GM18526 (cell line): ENCODE data around the gene NFE2L1.

Experiments used
- POLR2A ChIP-seq: IDR thresholded peaks from 3 replicates; pipeline ENCODE4 v1.6.1; 2011; ENCODE audit not compliant: insufficient read length; ENCODE audit errors: extremely low read depth

The NFE2L1 gene

GRCh38 chr17:48031966-48032365 is 16.2 kb upstream of the NFE2L1 start:
- TF ChIP-seq POLR2A: no peak

GRCh38 chr17:48036693-48037035 is 11.5 kb upstream of the NFE2L1 start:
- no peak for TF ChIP-seq POLR2A

- TF ChIP-seq POLR2A: no peak
These were observed 10.9 kb upstream of the NFE2L1 start, which contains the start of gene COPZ2 for GRCh38 chr17:48037036-48037837. COPZ2 (minus strand) TSS chr17:48037797; CDS start chr17:48037777, 20 bp downstream.

GRCh38 chr17:48037838-48038323 is 10.3 kb upstream of the NFE2L1 start:
- TF ChIP-seq POLR2A: no peak

GRCh38 chr17:48038687-48039086 is 9.5 kb upstream of the NFE2L1 start:
- no peak for TF ChIP-seq POLR2A

- no peak for TF ChIP-seq POLR2A
These were observed 5.0 kb upstream of the NFE2L1 start for GRCh38 chr17:48043176-48043575.

GRCh38 chr17:48044851-48045250 is 3.3 kb upstream of the NFE2L1 start:
- TF ChIP-seq POLR2A: no peak

- TF ChIP-seq POLR2A: no peak
These were observed 2.7 kb upstream of the NFE2L1 start for GRCh38 chr17:48045316-48046001.

- TF ChIP-seq POLR2A: no peak
These were observed 1.9 kb upstream of the NFE2L1 start for GRCh38 chr17:48046296-48046695.

- no peak for TF ChIP-seq POLR2A
These were observed 932 bp upstream of the NFE2L1 start for GRCh38 chr17:48047113-48047740.

- TF ChIP-seq POLR2A: peak; percentile 69
These were observed 396 bp downstream of the NFE2L1 start for GRCh38 chr17:48048384-48049126.

GRCh38 chr17:48051283-48051682 is 3.1 kb downstream of the NFE2L1 start:
- no peak for TF ChIP-seq POLR2A

- no peak for TF ChIP-seq POLR2A
These were observed 3.7 kb downstream of the NFE2L1 start for GRCh38 chr17:48051706-48052486.

GRCh38 chr17:48052956-48053757 is 5.0 kb downstream of the NFE2L1 start:
- TF ChIP-seq POLR2A: no peak

GRCh38 chr17:48053758-48054237 is 5.6 kb downstream of the NFE2L1 start:
- no peak for TF ChIP-seq POLR2A
